Astrocyte of the spinal cord (primary cell): ENCODE results near the gene BRWD1.
A peak's percentile ranks its signal among the peaks of the same experiment; 100 is the strongest.
"Not testable (repeated sequence)": the region's sequence is repeated elsewhere in the genome, so short reads cannot be mapped to it uniquely, and the experiment has no call there.

Experiments
- DNase-seq: peaks from one replicate; pipeline ENCODE4 v3.0.0; 2011; ENCODE audit warnings: low read depth, low spot score
- H3K4me3 ChIP-seq: 2 replicates; pipeline ENCODE4 v1.5.1; 2011; ENCODE audit warnings: low read depth, mild to moderate bottlenecking, low read length, moderate library complexity
- in situ Hi-C: cut with HindIII; loops from 2 replicates; pipeline ENCODE4 v1.10.0; 2017; ENCODE audit warnings: low sequenced_read_pairs
- TF ChIP-seq, protein P1 (sequence below): IDR thresholded peaks from 2 replicates; pipeline ENCODE4 v1.5.1; 2012; ENCODE audit warnings: low read depth, mild to moderate bottlenecking, low read length, inconsistent platforms

BRWD1 gene

DNA sequence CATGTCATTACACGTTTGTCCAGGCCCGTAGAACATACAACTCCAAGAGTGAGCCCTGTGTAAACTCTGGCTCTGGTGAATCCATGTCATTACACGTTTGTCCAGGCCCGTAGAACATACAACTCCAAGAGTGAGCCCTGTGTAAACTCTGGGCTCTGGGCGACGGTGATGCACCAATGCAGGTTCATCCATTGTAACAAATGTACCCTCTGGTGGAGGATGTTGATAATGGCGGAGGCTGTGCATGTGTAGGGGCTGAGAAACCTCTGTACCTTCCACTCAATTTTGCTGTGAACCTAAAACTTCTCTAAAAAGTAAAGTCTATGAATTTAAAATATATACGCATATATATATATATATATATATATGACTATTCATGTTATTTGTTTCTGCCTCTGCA, 177.3 kb downstream of the BRWD1 start:
- H3K4me3 ChIP-seq, in situ Hi-C loops: not testable (repeated sequence)
- DNase-seq = peak; percentile 34
- TF ChIP-seq, protein P1, sequence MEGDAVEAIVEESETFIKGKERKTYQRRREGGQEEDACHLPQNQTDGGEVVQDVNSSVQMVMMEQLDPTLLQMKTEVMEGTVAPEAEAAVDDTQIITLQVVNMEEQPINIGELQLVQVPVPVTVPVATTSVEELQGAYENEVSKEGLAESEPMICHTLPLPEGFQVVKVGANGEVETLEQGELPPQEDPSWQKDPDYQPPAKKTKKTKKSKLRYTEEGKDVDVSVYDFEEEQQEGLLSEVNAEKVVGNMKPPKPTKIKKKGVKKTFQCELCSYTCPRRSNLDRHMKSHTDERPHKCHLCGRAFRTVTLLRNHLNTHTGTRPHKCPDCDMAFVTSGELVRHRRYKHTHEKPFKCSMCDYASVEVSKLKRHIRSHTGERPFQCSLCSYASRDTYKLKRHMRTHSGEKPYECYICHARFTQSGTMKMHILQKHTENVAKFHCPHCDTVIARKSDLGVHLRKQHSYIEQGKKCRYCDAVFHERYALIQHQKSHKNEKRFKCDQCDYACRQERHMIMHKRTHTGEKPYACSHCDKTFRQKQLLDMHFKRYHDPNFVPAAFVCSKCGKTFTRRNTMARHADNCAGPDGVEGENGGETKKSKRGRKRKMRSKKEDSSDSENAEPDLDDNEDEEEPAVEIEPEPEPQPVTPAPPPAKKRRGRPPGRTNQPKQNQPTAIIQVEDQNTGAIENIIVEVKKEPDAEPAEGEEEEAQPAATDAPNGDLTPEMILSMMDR = peak; percentile 51

DNA sequence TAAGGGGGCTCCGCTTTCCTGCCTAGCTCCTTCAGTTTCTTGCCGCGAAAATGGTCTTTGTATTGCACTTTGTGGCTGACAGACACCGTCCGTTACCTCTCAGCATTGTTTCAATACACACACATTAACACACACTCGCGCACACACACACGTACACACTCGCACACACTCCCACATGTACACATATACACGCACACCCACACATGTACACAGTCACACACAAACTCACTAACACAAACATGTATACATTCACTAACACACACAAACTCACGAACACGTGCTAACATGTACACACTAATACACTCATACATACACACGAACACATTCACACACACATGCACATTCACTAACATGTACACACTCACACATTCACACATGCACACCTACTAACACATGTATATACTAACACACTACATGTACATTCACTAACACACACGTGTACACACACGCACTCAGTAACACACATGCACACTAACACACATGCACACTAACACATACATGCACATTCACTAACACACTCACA, 179.1 kb downstream of the BRWD1 start:
- in situ Hi-C loops = no loop called here
- no peak for DNase-seq
- H3K4me3 ChIP-seq = no peak overlapping the region
- TF ChIP-seq, protein P1 = no peak
